ENCODE results near the gene STKLD1. TPM values are rescaled to one million over a fixed set of nuclear protein-coding genes. Genes with fewer than 3 reads are reported as not detected.
"Not testable (repeated sequence)": the region's sequence is repeated elsewhere in the genome, so short reads cannot be mapped to it uniquely, and the experiment has no call there.

The STKLD1 gene
- total RNA-seq, 2 experiments from 2014 or later = 0.21 to 0.65 TPM

GRCh38 chr9:133443248-133443647, 67.1 kb downstream of the STKLD1 start:
- CTCF ChIA-PET = no interaction called here
- POLR2A ChIA-PET = no interaction called here

- POLR2A ChIA-PET = no interaction called here
- CTCF ChIA-PET = no interaction called here
Measured at GRCh38 chr9:133443982-133444381, 67.8 kb downstream of the STKLD1 start.

- ChIA-PET CTCF (no interaction called here), POLR2A (no interaction called here)
Measured at GRCh38 chr9:133445293-133445969, 69.3 kb downstream of the STKLD1 start.

- POLR2A ChIA-PET = no interaction called here
- CTCF ChIA-PET = no interaction called here
Measured at GRCh38 chr9:133448487-133448972, 72.4 kb downstream of the STKLD1 start.

- CTCF ChIA-PET = no interaction called here
Measured at GRCh38 chr9:133449760-133450159, 73.6 kb downstream of the STKLD1 start.

GRCh38 chr9:133451865-133452264, 75.7 kb downstream of the STKLD1 start:
- CTCF ChIA-PET, POLR2A ChIA-PET: not testable (repeated sequence)

More at GRCh38 chr9:133449760-133450159, 73.6 kb downstream of the STKLD1 start:
- POLR2A ChIA-PET = no interaction called here

GRCh38 chr9:133452562-133452961, 76.4 kb downstream of the STKLD1 start:
- CTCF ChIA-PET = no interaction called here
- POLR2A ChIA-PET = interaction anchor here (0.6 kb wide), 1 partner anchor 1053 kb away, joined by 7 read pairs; no protein-coding TSS in a partner anchor

GRCh38 chr9:133453651-133454050, 77.5 kb downstream of the STKLD1 start:
- ChIA-PET POLR2A (no interaction called here), CTCF (no interaction called here)

- POLR2A ChIA-PET = no interaction called here
Measured at GRCh38 chr9:133454325-133454724, 78.2 kb downstream of the STKLD1 start.

GRCh38 chr9:133454943-133455673, 78.9 kb downstream of the STKLD1 start:
- POLR2A ChIA-PET = no interaction called here

More at GRCh38 chr9:133454325-133454724, 78.2 kb downstream of the STKLD1 start:
- CTCF ChIA-PET = interaction anchor here (0.5 kb wide), 1 partner anchor 28 kb away, joined by 4 read pairs; no protein-coding TSS in a partner anchor

More at GRCh38 chr9:133454943-133455673, 78.9 kb downstream of the STKLD1 start:
- CTCF ChIA-PET = interaction anchor here (0.5 kb wide), 1 partner anchor 28 kb away, joined by 4 read pairs; no protein-coding TSS in a partner anchor

Other genes starting within 250 kb of the STKLD1 start
- 1 to 10 TPM; 2.5 to 3.1 TPM for gene GBGT1, start 212.5 kb upstream of the STKLD1 start, total RNA-seq
- not detected for gene OBP2B, start 167.1 kb upstream of the STKLD1 start, total RNA-seq
- gene ABO, start 101.2 kb upstream of the STKLD1 start, total RNA-seq = not detected
- 10 to 100 TPM; 33.0 to 34.2 TPM for gene SURF6, start 40.2 kb upstream of the STKLD1 start, total RNA-seq
- gene MED22, start 28.2 kb upstream of the STKLD1 start, total RNA-seq = 10 to 100 TPM; 42.5 to 43.3 TPM
- gene RPL7A, start 28.1 kb upstream of the STKLD1 start, total RNA-seq = 1,000 to 10,000 TPM; 3,102 to 3,168 TPM
- 10 to 100 TPM; 31.6 to 31.9 TPM for gene SURF1, start 19.9 kb upstream of the STKLD1 start, total RNA-seq
- 10 to 100 TPM; 29.7 to 30.9 TPM for gene SURF2, start 19.8 kb upstream of the STKLD1 start, total RNA-seq
- 100 to 1,000 TPM; 260 to 276 TPM for gene SURF4, start 306 bp upstream of the STKLD1 start, total RNA-seq
- 10 to 100 TPM; 49.5 to 52.0 TPM for gene REXO4, start 41.6 kb downstream of the STKLD1 start, total RNA-seq
- gene ADAMTS13, start 46.0 kb downstream of the STKLD1 start, total RNA-seq = 1 to 10 TPM in 1 of 2 experiments, under 1 TPM in 1; 0.89 to 1.4 TPM
- gene CACFD1, start 83.6 kb downstream of the STKLD1 start, total RNA-seq = under 1 TPM; 0.90 to 0.97 TPM
- gene SLC2A6, start 102.7 kb downstream of the STKLD1 start, total RNA-seq = 10 to 100 TPM; 14.3 to 14.4 TPM
- gene MYMK, start 148.6 kb downstream of the STKLD1 start, total RNA-seq = not detected
- under 1 TPM in 1 of 2 experiments, not detected in 1; 0.04 TPM for gene ADAMTSL2, start 158.3 kb downstream of the STKLD1 start, total RNA-seq
- gene FAM163B, start 233.0 kb downstream of the STKLD1 start, total RNA-seq = not detected

Measured in activated CD8-positive, alpha-beta memory T cell treated with anti-CD3 and anti-CD28 coated beads for 36 hours (primary cell).